Tibial nerve (tissue), 4 donors: ENCODE measurements around the gene ABHD12.

Source experiments
- CTCF ChIP-seq, 5 experiments: fragments of 200-600 bp in 3 of 5; fragments of 450-650 bp in 2 of 5; sonication (generic) in 3 of 5; IDR thresholded peaks; one replicate each; pipeline ENCODE4 v1.5.1; 2016 to 2019; ENCODE audit warnings: antibody characterized with exemption in 5 of 5, mild to moderate bottlenecking in 3 of 5, moderate library complexity in 2 of 5
- EP300 ChIP-seq, 2 donors: sonication (generic); formaldehyde crosslinking; IDR thresholded peaks; one replicate each; pipeline ENCODE4 v1.6.1; 2017; ENCODE audit warnings: antibody characterized with exemption in 2 of 2, mild to moderate bottlenecking in 1 of 2
- POLR2A ChIP-seq, 2 donors: fragments of 450-650 bp; IDR thresholded peaks; one replicate each; pipeline ENCODE4 v1.6.1; 2017; ENCODE audit warnings: antibody characterized with exemption in 2 of 2, mild to moderate bottlenecking in 2 of 2, moderate library complexity in 2 of 2

GRCh38 chr20:25421102-25421501, 30.5 kb upstream of the ABHD12 start:
- TF ChIP-seq CTCF (IDR thresholded peaks at IDR 0.05): no peak
- no peak for TF ChIP-seq POLR2A (IDR thresholded peaks at IDR 0.05)
- TF ChIP-seq EP300 (IDR thresholded peaks at IDR 0.05): no peak
